Panc1 (cell line): ENCODE data around the gene PPM1H. TPM values are rescaled to one million over a fixed set of nuclear protein-coding genes. Genes with fewer than 3 reads are reported as not detected.

ENCODE experiments used
- ATAC-seq: fragments of 200-7000 bp; cut with Tn5 transposase; 2 replicates; pipeline ENCODE4 v1.9.1; 2020; ENCODE audit warnings: mild to moderate bottlenecking, moderate library complexity
- BruUV-seq: library from RNA; stranded (reverse); fragments of 400-500 nt; replicated peaks from 2 replicates; lab custom pipeline; 2021; lab: Mats Ljungman, UMichigan
- CTCF ChIA-PET: fragments of 300-600 bp; sonication (Branson Sonifier 250); formaldehyde crosslinking; loops from one replicate; lab custom pipeline; 2022; ENCODE audit warnings: antibody characterized with exemption; lab: Charles Lee
- POLR2A ChIA-PET: fragments of 300-600 bp; sonication (Branson Sonifier 250); formaldehyde crosslinking; loops from one replicate; lab custom pipeline; 2022; ENCODE audit warnings: antibody characterized with exemption; lab: Charles Lee
- DNase-seq: peaks from one replicate; pipeline ENCODE4 v3.0.0-alpha.2; 2010; ENCODE audit warnings: low read depth, low spot score
- H3K27ac ChIP-seq: 2 replicates; pipeline ENCODE4 v1.5.1; 2011; ENCODE audit warnings: mild to moderate bottlenecking, low read length, inconsistent platforms
- H3K27me3 ChIP-seq: fragments of 200-500 bp; sonication (Bioruptor generic); 2 replicates; pipeline ENCODE4 v1.6.0; 2014; ENCODE audit warnings: low read length, inconsistent platforms; ENCODE audit not compliant: control insufficient read depth, insufficient read depth
- H3K36me3 ChIP-seq: fragments of 200-500 bp; sonication (Bioruptor generic); 2 replicates; pipeline ENCODE4 v1.5.1; 2014; ENCODE audit warnings: inconsistent platforms, mild to moderate bottlenecking, low read length, moderate library complexity; ENCODE audit not compliant: control insufficient read depth, insufficient read depth
- H3K4me1 ChIP-seq: 2 replicates; pipeline ENCODE4 v1.5.1; 2011; ENCODE audit warnings: inconsistent platforms, mild to moderate bottlenecking, low read length, moderate library complexity; ENCODE audit not compliant: control insufficient read depth, insufficient read depth
- H3K4me3 ChIP-seq, 2 experiments: 2 replicates each; pipeline ENCODE4 v1.5.1; 2011 to 2012; ENCODE audit warnings: low read depth in 2 of 2, low read length in 2 of 2, mild to moderate bottlenecking in 2 of 2, inconsistent platforms in 1 of 2, moderate library complexity in 1 of 2
- H3K9me3 ChIP-seq: fragments of 200-500 bp; sonication (Bioruptor generic); 2 replicates; pipeline ENCODE4 v1.5.1; 2014; ENCODE audit warnings: low read depth, mild to moderate bottlenecking, inconsistent platforms, low read length, moderate library complexity; ENCODE audit not compliant: control insufficient read depth, insufficient read depth
- POLR2AphosphoS5 ChIP-seq: IDR thresholded peaks from 2 replicates; pipeline ENCODE4 v1.6.1; 2012; ENCODE audit warnings: mild to moderate bottlenecking, low read depth, low read length, moderate library complexity
- SIN3A ChIP-seq: IDR thresholded peaks from 2 replicates; pipeline ENCODE4 v1.6.1; 2012; ENCODE audit warnings: low read depth, mild to moderate bottlenecking, low read length, moderate library complexity, borderline replicate concordance; ENCODE audit not compliant: insufficient read depth
- TCF7L2 ChIP-seq: IDR thresholded peaks from 2 replicates; pipeline ENCODE4 v1.6.1; 2011; ENCODE audit warnings: mild to moderate bottlenecking, low read depth, low read length, inconsistent platforms
- in situ Hi-C: cut with HindIII; loops from 2 replicates; pipeline ENCODE4 v1.10.0; 2016; ENCODE audit warnings: low sequenced_read_pairs, low pct_unique_long_range_greater_than_20kb
- intact Hi-C: fragments of 100-400 bp; cut with micrococcal nuclease; formaldehyde crosslinking; loops from one replicate; pipeline ENCODE4 v1.10.0; 2022; ENCODE audit not compliant: unreplicated experiment
- total RNA-seq: library from RNA; stranded (reverse); gene quantifications from one replicate; pipeline ENCODE4 v1.2.1, GENCODE V29; 2021; ENCODE audit not compliant: unreplicated experiment
- TF ChIP-seq, protein P1 (sequence below), 2 experiments: IDR thresholded peaks; 2 replicates each; pipeline ENCODE4 v1.6.1; 2011 to 2012; ENCODE audit warnings: low read depth in 2 of 2, control low read depth in 1 of 2, low read length in 1 of 2, mild to moderate bottlenecking in 1 of 2, moderate library complexity in 1 of 2; ENCODE audit not compliant: insufficient read depth in 1 of 2
- TF ChIP-seq, protein P2 (sequence below): fragments of 450-650 bp; IDR thresholded peaks from 2 replicates; pipeline ENCODE4 v1.5.1; 2017; ENCODE audit warnings: mild to moderate bottlenecking

Gene PPM1H
- total RNA-seq, 1 experiment from 2014 or later, result 22.9 TPM

DNA sequence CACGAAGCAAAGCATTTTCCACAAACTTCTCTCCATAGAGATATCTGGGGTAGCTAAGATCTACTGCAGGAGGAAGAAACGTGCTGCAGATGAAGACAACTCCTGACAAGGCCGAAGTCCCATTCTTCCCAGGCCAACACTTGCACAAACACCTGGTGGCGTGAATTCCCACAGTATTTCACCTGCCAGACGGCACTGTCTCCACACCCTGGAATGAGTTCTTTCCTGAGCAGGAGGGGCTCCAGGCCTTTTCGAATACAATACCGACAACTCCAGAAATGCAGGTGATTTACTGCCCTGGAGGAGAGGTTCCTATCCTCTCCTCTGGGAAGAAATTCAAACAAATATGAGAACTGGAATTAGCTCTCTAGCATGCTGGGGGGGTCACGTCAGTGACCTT lies 288.4 kb downstream of the PPM1H start:
- Histone ChIP-seq H3K36me3 (no peaks in the 10 kb centered on the region), H3K9me3 (no peaks in the 10 kb centered on the region), H3K27me3 (no peaks in the 10 kb centered on the region), H3K4me3 (no peak overlapping the region), H3K4me1 (no peaks in the 10 kb centered on the region), H3K27ac (no peak overlapping the region)
- ChIA-PET POLR2A (no interaction called here), CTCF (no interaction called here)
- no peak for DNase-seq
- TF ChIP-seq, protein P1, sequence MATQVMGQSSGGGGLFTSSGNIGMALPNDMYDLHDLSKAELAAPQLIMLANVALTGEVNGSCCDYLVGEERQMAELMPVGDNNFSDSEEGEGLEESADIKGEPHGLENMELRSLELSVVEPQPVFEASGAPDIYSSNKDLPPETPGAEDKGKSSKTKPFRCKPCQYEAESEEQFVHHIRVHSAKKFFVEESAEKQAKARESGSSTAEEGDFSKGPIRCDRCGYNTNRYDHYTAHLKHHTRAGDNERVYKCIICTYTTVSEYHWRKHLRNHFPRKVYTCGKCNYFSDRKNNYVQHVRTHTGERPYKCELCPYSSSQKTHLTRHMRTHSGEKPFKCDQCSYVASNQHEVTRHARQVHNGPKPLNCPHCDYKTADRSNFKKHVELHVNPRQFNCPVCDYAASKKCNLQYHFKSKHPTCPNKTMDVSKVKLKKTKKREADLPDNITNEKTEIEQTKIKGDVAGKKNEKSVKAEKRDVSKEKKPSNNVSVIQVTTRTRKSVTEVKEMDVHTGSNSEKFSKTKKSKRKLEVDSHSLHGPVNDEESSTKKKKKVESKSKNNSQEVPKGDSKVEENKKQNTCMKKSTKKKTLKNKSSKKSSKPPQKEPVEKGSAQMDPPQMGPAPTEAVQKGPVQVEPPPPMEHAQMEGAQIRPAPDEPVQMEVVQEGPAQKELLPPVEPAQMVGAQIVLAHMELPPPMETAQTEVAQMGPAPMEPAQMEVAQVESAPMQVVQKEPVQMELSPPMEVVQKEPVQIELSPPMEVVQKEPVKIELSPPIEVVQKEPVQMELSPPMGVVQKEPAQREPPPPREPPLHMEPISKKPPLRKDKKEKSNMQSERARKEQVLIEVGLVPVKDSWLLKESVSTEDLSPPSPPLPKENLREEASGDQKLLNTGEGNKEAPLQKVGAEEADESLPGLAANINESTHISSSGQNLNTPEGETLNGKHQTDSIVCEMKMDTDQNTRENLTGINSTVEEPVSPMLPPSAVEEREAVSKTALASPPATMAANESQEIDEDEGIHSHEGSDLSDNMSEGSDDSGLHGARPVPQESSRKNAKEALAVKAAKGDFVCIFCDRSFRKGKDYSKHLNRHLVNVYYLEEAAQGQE (IDR thresholded peaks at IDR 0.05; ENCODE audit: insufficient read depth in 1 of 2, low read depth in 2 of 2, low read length in 1 of 2), result no peak
- TF ChIP-seq SIN3A (no peak), TCF7L2 (no peak), POLR2AphosphoS5 (no peak)
- TF ChIP-seq, protein P2, sequence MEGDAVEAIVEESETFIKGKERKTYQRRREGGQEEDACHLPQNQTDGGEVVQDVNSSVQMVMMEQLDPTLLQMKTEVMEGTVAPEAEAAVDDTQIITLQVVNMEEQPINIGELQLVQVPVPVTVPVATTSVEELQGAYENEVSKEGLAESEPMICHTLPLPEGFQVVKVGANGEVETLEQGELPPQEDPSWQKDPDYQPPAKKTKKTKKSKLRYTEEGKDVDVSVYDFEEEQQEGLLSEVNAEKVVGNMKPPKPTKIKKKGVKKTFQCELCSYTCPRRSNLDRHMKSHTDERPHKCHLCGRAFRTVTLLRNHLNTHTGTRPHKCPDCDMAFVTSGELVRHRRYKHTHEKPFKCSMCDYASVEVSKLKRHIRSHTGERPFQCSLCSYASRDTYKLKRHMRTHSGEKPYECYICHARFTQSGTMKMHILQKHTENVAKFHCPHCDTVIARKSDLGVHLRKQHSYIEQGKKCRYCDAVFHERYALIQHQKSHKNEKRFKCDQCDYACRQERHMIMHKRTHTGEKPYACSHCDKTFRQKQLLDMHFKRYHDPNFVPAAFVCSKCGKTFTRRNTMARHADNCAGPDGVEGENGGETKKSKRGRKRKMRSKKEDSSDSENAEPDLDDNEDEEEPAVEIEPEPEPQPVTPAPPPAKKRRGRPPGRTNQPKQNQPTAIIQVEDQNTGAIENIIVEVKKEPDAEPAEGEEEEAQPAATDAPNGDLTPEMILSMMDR, result no peak
- ATAC-seq, result no peak
- BruUV-seq, result no TSS peak
- intact Hi-C loops (no loop called here), in situ Hi-C loops (no loop called here)

DNA sequence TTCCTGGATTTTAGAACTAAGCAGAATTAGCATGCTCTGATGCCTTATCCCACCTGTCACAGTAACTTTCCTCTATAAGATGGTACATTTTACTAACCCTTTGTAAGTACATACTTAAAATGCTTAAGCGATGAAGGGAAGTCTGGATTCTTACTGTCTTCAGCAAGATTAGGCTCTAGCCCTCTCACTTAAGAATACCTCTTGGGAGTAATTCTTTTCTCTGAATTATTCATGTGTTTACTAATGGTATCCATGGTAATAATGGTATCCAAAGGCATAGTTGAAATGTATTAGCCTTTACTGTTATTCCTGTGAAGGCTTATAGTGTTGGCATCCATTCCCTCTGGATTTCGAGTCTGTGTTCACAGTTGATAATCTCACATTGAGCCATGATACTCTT lies 291.5 kb downstream of the PPM1H start:
- DNase-seq, result no peak
- no peak for ATAC-seq
- CTCF ChIA-PET, result no interaction called here
- H3K4me1 ChIP-seq, result no peaks in the 10 kb centered on the region
- no peak overlapping the region for H3K4me3 ChIP-seq
- H3K36me3 ChIP-seq, result no peaks in the 10 kb centered on the region
- no peaks in the 10 kb centered on the region for H3K9me3 ChIP-seq
- in situ Hi-C loops, result no loop called here
- H3K27me3 ChIP-seq, result no peaks in the 10 kb centered on the region
- intact Hi-C loops, result no loop called here
- BruUV-seq, result no TSS peak
- no peak for TF ChIP-seq SIN3A
- TF ChIP-seq, protein P1 (IDR thresholded peaks at IDR 0.05; ENCODE audit: insufficient read depth in 1 of 2, low read depth in 2 of 2, low read length in 1 of 2), result no peak
- TF ChIP-seq, protein P2, result no peak
- TF ChIP-seq TCF7L2, result no peak
- no peak for TF ChIP-seq POLR2AphosphoS5
- POLR2A ChIA-PET, result no interaction called here
- no peak overlapping the region for H3K27ac ChIP-seq
